ENCODE data around the gene ZC3H12A. TPM values are rescaled to one million over a fixed set of nuclear protein-coding genes. Genes with fewer than 3 reads are reported as not detected.

The ZC3H12A gene
- total RNA-seq, 4 donors from 2014 or later: 29.7 to 37.0 (median 33.4) TPM

DNA sequence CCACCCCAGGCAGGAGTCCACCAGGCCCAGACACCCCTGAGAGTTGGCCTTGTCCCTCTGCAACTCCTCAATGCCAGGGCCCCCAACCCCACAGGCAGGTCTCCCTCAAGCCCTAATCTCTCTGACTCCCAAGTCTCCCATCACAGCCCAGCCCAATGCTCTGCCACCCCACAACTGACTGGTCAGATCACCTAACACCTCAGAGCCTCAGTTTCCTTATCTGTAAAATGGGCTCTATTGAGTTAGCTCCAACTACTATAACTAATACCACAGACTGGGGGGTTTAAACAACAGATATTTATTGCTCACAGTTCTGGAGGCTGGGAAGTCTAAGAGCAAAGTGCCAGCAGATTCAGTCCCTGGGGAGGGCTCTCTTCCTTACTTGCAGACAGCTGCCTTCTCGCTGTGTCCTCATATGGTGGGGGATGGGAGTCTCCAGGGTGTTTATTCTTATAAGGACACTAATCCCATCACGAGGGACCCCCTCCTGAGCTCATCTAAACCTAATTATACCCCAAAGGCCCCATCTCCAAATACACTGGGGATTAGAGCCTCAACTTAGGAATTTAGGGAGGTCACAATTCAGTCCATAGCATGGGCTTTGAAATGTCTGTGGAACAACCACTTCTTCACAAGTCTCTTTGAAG lies 34.9 kb upstream of the ZC3H12A start:
- no peaks in the 10 kb centered on the region for H3K36me3 ChIP-seq
- no peaks in the 10 kb centered on the region for H3K27me3 ChIP-seq
- no peaks in the 10 kb centered on the region for H3K9me3 ChIP-seq
- H3K4me1 ChIP-seq: no peaks in the 10 kb centered on the region
- no peak overlapping the region for H3K27ac ChIP-seq
- H3K4me3 ChIP-seq: no peak overlapping the region
- no peak for TF ChIP-seq POLR2A (IDR thresholded peaks at IDR 0.05)
- TF ChIP-seq, protein P1, sequence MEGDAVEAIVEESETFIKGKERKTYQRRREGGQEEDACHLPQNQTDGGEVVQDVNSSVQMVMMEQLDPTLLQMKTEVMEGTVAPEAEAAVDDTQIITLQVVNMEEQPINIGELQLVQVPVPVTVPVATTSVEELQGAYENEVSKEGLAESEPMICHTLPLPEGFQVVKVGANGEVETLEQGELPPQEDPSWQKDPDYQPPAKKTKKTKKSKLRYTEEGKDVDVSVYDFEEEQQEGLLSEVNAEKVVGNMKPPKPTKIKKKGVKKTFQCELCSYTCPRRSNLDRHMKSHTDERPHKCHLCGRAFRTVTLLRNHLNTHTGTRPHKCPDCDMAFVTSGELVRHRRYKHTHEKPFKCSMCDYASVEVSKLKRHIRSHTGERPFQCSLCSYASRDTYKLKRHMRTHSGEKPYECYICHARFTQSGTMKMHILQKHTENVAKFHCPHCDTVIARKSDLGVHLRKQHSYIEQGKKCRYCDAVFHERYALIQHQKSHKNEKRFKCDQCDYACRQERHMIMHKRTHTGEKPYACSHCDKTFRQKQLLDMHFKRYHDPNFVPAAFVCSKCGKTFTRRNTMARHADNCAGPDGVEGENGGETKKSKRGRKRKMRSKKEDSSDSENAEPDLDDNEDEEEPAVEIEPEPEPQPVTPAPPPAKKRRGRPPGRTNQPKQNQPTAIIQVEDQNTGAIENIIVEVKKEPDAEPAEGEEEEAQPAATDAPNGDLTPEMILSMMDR (IDR thresholded peaks at IDR 0.05): no peak
- no peak for DNase-seq

DNA sequence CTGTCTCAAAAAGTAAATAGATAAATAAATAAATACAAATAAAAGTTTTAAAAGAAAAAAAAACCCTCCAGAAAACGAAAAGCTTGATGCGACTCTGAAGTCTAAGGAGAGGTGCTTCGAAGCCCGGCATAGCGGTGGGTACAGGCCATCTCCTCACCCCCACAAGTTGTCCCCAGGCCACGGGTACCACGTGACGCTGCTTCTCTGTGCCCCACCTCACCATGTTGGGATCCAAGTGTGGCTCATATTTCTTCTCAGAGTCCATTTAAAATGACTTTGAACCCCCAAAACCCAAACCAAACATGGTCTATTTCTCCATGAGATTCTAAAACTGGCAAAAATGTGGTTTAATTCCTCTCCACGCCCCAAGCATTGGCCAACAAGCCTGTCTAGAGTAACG lies 32.9 kb upstream of the ZC3H12A start:
- H3K27me3 ChIP-seq: no peaks in the 10 kb centered on the region
- H3K4me1 ChIP-seq: no peaks in the 10 kb centered on the region
- no peak overlapping the region for H3K4me3 ChIP-seq
- no peak overlapping the region for H3K27ac ChIP-seq
- H3K36me3 ChIP-seq: no peaks in the 10 kb centered on the region
- no peaks in the 10 kb centered on the region for H3K9me3 ChIP-seq
- TF ChIP-seq, protein P1 (IDR thresholded peaks at IDR 0.05): no peak
- TF ChIP-seq POLR2A (IDR thresholded peaks at IDR 0.05): no peak
- no peak for DNase-seq

DNA sequence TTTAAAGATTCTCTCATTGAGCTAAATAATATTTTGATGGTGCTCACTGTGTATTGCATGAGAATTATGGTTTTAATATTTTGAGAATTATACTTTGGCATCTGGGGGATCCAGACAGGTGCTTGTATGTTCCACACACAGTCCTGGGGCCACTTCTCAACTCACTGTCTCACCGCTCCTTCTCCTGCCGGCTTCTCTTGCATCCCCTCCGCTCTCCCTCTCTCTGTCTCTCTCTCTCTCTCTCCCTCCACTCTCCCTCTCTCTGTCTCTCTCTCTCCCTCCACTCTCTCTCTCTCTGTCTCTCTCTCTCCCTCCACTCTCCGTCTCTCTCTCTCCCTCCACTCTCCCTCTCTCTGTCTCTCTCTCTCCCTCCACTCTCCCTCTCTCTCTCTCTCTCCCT lies 32.2 kb upstream of the ZC3H12A start:
- Histone ChIP-seq H3K4me3 (no peak overlapping the region), H3K4me1 (no peaks in the 10 kb centered on the region), H3K9me3 (no peaks in the 10 kb centered on the region), H3K27ac (no peak overlapping the region), H3K36me3 (no peaks in the 10 kb centered on the region), H3K27me3 (no peaks in the 10 kb centered on the region)
- TF ChIP-seq, protein P1 (IDR thresholded peaks at IDR 0.05): no peak
- TF ChIP-seq POLR2A (IDR thresholded peaks at IDR 0.05): no peak
- DNase-seq: no peak

DNA sequence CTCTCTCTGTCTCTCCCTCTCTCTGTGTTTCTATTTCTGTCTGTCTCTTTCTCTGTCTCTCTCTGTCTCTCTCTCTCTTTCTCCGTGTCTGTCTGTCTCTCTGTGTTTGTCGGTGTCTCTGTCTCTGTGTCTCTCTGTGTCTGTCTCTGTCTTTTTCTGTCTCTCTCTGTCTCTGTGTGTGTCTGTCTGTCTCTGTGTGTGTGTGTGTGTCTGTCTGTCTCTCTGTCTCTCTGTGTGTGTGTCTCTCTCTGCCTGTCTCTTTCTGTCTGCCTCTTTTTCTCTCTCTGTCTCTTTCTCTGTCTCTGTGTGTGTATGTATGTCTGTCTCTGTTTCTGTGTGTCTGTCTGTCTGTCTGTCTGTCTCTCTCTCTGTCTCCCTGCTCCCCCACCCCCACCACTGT lies 31.7 kb upstream of the ZC3H12A start:
- H3K36me3 ChIP-seq: no peaks in the 10 kb centered on the region
- TF ChIP-seq, protein P1 (IDR thresholded peaks at IDR 0.05): no peak
- TF ChIP-seq POLR2A (IDR thresholded peaks at IDR 0.05): no peak
- H3K9me3 ChIP-seq: no peaks in the 10 kb centered on the region
- no peaks in the 10 kb centered on the region for H3K4me1 ChIP-seq
- H3K27ac ChIP-seq: no peak overlapping the region
- no peak for DNase-seq
- no peak overlapping the region for H3K4me3 ChIP-seq
- no peaks in the 10 kb centered on the region for H3K27me3 ChIP-seq

DNA sequence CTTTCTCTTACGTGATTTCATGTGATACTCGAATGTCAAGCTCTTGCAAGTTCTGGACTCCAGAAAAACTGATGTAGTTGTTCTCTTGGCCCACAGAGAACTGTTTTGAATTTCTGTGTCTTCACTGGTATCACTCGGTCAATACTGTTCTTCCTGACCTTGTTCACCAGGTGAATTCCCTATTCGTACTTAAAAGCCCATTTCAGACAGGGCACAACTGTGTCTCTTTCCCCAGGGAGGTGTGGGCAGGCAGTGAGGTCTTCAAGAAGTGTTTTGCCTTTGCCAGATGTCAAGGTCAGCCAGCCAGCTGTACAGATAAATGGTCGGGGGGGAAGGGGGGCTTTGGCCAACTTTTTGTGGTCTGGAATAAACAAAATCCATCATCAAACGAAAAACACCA lies 27.5 kb upstream of the ZC3H12A start:
- Histone ChIP-seq H3K27me3 (no peaks in the 10 kb centered on the region), H3K36me3 (no peaks in the 10 kb centered on the region)

DNA sequence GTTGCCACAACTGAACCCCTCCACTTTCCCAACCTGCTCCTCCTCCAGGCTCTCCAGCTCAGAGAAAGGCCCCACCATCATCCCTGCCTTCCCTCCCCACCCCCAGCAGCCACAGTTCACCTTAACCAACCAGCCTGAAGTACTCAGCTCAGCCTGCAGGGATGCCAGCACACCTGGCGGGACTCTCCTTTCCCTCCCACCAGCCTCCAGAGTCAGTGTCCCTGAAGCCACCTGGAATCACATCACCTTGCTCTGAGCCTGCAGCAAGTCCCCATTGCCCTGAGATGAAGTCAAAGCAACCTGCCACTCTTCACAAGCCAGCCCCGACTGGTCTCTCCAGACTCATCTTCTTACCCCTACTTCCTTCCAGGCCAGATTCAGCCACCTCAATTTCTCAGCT lies 26.2 kb upstream of the ZC3H12A start:
- H3K4me1 ChIP-seq: no peaks in the 10 kb centered on the region
- H3K27ac ChIP-seq: no peak overlapping the region
- H3K9me3 ChIP-seq: no peaks in the 10 kb centered on the region
- H3K36me3 ChIP-seq: no peaks in the 10 kb centered on the region
- no peak for TF ChIP-seq POLR2A (IDR thresholded peaks at IDR 0.05)
- TF ChIP-seq, protein P1 (IDR thresholded peaks at IDR 0.05): no peak
- no peak for DNase-seq
- H3K4me3 ChIP-seq: no peak overlapping the region
- no peaks in the 10 kb centered on the region for H3K27me3 ChIP-seq

More for the DNA sequence above, 27.5 kb upstream of the ZC3H12A start:
- Histone ChIP-seq H3K4me3 (no peak overlapping the region), H3K9me3 (no peaks in the 10 kb centered on the region), H3K27ac (no peak overlapping the region), H3K4me1 (no peaks in the 10 kb centered on the region)
- no peak for TF ChIP-seq POLR2A (IDR thresholded peaks at IDR 0.05)
- no peak for DNase-seq

All from Peyer's patch (tissue), 4 donors.